ENCODE data around the gene RASGEF1B.
"Not testable (repeated sequence)": the region's sequence is repeated elsewhere in the genome, so short reads cannot be mapped to it uniquely, and the experiment has no call there.

Gene RASGEF1B

DNA sequence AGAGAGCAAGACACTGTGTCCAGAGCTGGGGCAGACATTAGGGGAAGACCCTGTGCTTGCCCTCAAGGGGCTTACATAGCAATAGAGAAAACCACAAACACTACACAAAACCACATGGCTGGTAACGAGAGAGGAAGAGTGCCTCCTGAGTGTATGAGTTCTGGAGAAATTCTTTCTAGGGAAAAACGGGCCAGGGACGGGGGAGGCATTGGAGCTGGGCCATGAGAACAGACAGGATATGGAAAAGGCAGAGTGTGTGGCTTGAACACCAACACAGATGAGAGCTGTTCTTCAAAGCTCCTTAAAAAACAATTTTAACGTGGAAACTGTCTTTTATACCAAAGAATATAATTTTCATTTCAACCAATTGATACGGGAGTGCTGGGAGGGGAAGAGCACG, 42.7 kb downstream of the RASGEF1B start:
- no peak for DNase-seq

DNA sequence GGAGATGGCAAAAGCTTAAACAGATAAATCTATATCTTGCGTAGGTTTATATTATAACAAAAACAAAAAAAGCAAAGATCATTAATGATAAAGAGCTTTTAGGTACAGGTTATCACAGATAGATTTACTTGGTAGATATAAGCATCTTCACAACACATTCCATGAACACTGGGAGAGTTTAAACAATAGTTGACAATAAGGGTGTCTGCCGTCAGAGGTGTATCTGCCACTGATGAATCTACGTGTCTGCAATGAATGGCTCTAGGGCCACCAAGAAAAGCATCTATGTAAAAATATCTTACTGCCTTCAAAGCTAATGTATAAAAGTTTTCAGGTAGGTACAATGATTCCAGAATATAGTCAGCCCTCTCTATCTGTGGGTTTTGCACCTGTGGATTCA, 43.7 kb downstream of the RASGEF1B start:
- DNase-seq: no peak

DNA sequence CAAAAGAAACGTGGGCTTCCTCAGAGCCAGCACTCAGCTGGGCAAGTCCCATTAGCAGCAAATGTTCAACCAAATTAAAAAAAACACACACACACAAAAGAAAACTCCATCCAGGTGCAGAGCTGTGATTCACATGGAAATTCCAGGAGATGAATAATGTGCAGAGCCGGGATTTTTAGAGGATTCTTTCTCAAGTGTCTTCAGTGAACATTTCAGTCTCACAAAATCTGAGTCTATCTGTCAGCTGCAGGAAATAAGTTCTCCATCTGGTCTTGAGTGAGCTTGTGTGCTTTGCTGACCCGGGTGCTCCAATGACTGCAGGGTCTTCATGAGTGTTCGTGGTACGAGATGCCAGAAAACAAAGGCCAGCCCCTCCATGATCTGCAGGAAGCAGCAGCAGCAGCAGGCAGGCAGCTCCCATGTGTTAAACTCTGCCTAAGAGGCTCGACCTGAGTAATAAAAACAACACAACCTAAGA, 44.3 kb downstream of the RASGEF1B start:
- DNase-seq: peak; percentile 39

DNA sequence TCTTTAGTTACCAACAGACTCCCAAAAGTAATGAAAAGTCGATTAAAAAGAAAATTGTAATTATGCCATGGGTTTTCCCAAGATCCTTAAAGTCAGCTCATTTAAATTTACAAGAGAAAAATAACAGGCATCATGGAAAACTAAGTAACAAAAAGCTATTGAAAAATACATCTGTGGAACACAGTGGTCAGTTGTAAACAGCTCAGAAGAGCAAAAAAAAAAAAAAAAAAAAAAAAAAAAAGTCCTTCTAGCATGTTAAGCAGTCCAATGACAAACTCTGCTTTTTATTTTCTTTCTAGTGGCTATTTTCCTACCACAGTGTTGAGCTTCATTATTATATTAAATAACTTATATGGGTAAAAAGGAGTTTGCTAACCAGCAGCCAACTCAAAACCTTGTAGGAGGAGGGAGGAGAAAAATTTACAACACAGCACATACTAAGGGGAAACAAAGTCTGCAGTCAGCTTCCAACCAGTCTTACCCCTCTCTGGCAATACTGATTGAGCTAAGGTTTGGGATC, 44.9 kb downstream of the RASGEF1B start:
- DNase-seq: no peak

DNA sequence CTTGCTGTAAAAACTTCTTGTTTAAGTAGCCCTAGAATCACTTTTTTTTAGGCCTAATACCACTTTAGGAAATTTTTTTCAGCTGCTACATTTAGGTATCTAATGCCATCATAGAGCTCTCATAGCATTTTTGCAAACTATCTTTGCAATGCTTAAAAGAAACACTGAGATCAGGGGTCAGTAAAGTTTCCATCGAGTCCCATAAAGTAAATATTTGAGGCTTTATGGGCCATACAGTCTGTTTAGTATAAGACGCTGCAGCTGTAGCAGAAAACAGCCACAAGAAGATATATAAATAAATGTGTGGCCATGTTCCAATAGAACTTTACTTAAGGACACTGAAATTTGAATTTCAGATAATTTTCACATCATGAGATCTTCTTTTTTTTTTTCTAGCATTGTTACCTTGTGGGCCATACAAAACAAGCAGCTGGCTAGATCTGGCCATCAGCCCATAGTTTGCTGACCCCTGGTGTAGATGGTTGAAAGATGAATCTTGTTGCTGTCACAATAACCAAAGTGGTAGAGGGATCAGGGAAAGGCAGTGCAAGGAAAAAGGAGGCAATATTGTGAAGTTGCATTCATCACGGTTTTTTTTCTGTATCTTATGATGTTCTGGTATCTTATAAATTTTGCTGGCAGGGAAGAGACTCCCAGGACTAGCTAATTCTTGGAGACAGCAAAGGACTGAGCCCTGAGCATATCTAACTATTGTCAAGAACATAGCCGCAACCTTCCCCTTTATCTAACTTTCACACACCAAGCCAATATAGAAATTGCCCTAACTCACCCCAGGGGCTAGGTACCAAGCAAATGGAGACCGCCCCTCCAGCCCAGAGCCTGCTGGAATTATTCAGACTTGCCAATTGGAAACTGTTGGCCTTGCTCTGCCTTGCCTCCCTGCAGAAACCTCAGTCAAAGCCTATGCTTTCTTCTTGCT, 46.6 kb downstream of the RASGEF1B start:
- DNase-seq: no peak

DNA sequence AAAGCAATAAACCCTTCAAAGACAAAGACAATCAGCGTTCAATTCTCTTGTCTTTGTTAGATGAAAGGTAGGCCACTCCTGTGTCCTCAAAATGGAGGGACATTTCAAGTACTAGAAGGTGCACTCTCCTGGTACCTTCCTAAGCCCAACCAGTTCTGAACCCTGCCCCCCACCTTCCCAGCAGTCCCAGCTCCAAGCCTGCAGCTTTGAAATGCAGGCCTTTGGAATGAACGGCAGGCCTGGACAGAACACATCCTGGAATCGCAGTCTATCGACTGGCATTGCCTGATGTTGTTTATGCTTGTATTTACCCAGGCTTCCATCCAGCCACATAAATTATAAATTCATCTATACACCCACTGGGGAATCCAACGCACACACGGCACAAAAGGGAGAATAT, 47.4 kb downstream of the RASGEF1B start:
- DNase-seq: no peak

DNA sequence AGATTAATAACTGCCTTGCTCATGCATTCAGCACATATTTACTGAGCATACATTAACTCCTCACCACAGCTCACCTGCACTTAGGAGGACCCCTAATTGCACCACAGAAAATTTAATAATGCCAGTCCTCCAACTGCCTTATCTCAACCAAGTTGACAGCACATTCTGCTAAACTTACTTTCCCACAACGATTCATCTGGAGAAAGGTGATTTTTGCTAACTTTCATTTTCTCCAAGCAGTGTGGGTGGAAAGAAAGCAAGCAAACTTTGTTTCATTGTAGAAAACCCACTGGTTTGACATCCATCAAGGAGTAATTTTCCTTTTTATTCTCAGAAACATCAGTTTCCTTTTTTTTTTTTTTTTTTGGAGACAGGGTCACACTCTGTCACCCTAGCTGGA, 49.1 kb downstream of the RASGEF1B start:
- DNase-seq: no peak

DNA sequence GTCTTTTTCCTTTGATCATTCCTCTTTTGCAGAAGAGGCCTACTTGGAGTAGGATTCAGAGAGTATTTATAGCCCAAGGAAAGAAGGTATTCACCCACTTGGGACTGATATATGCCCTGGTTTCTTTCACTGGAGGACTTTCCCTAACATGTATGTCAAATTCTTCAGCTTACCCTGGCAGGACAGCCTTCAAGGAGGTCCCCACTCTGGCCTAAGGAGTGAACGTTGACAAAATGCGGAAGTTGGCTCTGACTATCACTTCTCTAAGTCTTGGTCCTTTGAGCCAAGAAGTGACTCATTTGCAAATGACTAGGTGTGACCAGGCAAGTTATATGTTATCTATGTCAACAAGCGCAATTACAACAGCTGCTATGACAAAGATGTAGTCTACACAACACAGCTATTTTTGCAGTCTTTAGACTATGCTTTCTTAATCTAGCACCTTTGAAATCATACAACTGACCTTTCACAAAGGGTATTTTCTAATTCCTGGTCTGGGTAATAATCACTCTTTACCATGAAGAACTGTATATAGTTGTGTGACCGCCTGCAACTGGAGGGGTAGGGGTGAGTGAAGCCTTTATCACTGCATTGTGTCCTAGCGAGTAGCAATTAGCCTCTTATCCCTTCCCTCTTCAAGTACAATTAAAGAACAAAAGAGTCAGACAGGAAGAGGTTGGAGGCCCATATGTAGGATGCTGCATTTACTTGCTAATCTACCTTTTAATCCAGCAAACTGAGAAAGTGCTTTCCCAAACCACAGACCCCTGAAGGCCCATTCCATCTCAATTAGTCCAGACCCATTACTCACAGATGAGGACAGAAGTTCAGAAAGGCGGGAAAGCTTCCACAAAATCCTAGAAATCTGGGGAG, 50.1 kb downstream of the RASGEF1B start:
- DNase-seq: peak; percentile 36

DNA sequence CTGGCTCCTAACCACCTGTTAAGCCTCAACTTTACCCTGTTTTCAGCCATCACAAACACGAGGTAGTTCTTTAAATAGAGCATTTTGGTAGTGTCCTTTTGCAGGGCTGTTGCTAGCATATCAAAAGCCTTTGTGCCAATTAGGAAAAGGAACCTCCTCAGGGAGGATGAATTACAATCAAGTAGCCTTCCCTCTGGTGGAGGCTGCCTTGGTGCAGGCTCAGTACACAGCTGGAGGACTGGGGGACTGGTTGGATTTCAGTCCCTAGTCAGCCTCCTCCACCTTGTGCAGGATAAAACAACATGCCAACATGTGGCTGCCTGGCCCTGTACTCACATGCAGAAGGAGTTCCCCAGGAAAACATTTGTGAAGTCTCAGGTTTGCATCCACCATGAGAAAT, 53.1 kb downstream of the RASGEF1B start:
- no peak for DNase-seq

DNA sequence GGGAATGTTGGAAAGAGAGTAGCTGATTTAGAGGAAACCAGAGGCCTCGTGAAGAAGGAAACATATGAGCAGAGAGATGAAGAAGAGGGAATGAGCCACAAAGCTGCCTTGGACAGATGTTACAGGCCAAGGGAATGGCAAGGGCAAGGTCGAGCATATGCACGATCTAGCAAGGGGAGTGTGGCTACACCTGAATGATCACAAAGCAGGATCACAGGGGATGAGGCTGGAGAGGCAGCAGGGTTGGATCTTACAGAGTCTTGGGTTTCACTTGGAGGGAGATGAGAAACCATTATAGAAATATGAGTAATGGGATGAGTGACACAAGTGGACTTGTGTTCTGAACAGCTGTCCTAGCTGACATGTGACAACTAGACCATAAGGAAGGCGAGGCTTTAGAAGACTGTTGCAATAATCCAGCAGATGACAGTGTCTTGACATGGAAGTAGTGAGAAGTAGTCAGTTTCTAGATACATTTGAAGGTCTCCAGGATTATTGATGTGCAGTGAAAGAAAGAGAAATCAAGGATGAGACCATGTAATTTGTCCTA, 58.7 kb downstream of the RASGEF1B start:
- DNase-seq: no peak

DNA sequence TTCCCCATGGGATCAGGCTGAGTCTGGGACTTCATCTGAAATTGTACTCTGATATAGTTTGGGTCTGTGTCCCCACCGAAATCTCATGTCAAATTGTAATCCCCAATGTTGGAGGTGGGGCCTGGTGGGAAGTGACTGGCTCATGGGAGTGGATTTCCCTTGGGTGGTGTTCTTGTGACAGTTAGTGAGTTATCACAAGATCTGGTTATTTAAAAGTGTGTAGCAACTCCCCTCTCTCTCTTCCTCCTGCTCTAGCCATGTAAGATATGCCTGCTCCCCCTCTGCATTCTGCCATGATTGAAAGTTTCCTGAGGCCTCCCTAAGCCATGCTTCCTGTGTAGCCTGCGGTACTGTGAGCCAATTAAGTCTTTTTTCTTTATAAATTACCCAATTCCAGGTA, 61.0 kb downstream of the RASGEF1B start:
- no peak for DNase-seq

DNA sequence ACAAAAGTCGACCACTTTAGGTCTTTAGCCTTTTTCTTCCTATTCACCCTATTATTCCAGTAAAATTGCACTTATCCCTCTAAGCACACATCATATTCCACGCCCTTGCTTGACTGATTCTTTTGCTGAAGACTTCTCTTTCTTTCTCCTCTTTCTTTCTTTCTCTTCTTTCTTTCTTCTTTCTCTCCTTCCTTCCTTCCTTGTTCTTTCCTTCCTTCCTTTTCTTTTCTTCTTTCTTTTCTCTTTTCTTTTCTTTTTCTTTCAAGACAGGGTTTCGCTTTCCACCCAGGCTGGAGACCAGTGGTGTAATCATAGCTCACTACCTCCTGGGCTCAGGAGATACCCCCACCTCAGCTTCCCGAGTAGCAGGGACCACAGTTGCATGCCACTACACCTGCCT, 61.9 kb downstream of the RASGEF1B start:
- DNase-seq: no peak

DNA sequence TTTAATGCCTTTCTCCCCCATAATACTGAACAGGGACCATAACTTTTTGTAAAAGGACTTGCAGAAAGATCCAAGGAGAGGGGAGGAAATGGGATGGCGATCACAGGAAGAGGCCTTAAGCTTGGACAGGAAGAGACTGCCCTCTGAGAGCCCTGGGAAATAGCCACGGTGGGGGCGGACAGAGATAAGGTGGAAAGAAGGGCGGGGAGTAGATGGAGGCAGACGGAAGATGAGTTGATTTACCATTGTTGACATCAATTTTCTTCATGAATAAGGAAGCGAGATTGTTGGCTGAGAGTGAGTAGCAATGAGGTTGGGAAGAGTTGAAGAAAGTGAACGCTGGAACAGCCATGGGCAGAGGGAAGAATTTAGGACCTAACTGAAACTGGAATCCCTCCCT, 63.4 kb downstream of the RASGEF1B start:
- DNase-seq: no peak

DNA sequence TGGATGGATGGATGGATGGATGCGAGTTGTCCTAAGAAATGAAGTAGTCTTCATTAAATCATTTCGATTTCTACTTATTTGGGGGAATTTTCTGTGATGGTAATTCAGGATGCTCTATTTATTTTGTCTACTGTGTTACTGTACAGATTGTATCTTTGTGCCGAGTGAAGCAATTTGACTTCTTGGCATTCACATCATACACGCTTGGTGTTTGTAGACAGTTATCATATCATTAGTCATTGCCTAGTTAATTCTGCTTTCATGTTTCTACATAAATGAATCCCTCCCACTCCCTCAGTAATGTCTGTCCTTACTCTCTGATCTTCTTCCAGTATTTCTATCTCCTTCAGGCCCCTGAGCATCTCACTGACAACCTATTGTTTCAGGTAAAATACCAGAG, 64.0 kb downstream of the RASGEF1B start:
- DNase-seq: no peak

DNA sequence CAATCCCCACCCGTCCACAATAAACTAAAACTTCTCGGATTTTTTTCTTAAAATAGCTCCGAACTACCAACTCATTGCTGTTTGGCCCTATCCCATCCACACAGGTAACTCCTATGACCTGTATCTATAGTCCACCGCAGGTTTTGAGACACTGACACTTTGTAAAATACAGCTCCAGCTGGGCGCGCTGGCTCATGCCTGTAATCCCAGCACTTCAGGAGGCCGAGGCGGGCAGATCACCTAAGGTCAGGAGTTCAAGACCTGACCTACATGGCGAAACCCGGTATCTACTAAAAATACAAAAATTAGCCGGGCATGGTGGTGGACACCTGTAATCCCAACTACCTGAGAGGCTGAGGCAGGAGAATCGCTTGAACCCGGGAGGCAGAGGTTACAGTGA, 65.2 kb downstream of the RASGEF1B start:
- DNase-seq: not testable (repeated sequence)

DNA sequence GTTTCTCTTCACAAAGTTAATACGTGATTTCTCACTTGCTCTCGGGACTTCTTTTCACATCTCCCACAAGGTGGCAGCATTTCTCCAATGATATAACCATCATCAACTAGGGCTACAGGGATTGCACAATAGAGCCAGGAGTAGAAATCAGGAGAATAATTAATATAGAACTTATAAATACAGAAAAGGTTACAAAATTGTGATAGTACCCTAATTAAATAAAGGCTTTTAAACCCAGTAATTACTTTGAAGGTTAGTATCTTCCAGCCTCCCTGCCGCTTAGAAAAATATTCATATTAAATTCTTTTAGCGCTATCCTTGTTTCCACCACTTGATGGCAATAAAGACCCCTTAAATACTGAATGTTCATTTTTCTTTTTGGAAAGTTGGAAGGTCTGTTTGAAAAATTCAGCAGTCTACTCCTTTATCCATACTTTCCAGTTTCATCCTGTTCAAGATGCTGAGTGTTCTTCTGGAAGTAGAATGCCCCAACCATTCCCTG, 65.8 kb downstream of the RASGEF1B start:
- peak; percentile 72 for DNase-seq

DNA sequence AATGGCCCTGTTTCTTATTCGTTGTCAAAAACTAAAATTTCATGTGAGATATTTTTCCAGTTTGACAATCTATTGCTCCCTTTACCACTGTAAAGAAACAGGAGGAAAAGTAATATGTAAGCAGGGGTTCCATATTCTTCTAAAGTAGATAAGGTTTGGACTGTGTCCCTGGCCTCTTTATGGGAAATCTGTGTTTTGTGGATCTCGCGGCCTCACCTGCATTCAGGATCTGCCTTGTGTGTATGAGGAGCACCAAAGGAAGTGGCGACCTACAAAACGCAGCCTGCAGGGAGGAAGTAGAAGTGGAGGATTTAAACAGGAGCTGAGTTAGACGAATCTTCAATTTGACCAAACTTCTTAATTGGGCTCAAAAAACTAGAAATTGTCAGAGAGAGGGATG, 67.0 kb downstream of the RASGEF1B start:
- DNase-seq: no peak

DNA sequence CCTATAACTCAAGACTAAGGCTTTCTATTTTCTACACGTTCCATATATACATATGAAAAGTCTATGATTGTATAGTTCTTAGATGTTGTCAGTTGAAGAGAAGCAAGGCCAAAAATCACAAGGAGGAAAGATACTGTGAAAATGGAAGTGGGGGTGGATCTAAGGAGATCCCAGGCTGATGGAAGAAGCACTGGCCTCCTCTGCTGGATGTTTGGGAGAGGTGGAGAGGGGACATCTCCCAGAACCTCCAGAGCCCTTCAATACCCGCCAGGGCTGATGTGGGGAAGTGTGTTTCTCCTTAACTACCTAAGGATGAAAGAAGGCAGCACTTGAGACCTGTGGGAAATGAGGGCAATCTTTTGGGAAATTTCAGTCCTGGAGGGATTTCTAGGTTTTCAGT, 67.4 kb downstream of the RASGEF1B start:
- peak; percentile 5 for DNase-seq

DNA sequence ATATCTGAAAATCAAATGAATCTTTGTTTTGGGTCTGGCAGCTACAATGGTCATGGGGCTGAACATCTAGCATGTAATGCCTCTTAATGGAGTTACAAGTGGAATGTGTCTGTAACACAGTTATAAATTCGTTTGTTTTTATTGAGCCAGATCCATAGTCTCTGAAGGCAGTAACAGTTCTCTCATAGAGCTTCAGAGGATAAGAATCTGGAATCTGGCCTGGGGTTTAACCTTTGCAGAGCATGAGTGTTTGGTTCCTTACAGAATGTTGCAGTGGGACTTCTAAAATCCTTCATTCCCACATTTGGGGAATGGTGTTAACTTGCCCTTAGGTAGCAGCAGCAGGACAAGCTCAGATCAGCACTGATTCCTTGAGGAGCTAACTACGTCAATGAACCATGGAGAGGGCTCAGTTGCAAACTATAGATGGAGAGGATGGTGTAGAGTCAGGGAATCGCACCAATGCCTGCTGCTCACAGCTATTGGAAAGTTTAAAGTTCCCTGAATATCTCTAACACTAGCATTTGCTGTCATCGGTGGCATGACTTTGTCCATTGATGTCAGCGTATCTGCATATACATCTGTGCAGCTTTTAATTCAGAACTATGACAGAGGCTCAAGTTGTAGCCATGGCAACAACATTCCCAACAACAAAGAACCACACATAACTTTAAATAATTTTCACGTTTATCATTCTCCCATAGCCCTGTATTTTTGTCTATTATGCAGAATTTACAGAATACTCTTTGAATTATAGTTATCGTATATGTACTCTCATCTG, 72.2 kb downstream of the RASGEF1B start:
- no peak for DNase-seq

DNA sequence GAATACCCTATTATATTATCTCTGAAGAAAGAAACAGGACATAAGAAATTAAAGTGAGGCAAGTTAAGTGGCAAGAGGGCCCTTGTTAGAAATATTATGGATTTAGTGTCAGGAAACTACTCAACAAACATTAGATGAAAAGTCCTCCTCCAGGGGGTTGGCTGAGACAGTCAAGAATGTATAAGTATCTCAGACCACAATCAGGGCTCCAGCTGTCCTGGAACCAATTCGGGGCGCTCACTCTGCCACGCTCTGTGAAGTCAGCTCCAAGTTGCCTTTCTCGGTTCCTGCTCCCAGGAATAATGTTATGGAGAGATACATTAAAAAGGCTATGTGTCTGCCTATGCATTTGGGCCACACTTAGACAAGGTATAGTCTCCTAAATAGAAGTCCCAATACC, 73.3 kb downstream of the RASGEF1B start:
- no peak for DNase-seq

DNA sequence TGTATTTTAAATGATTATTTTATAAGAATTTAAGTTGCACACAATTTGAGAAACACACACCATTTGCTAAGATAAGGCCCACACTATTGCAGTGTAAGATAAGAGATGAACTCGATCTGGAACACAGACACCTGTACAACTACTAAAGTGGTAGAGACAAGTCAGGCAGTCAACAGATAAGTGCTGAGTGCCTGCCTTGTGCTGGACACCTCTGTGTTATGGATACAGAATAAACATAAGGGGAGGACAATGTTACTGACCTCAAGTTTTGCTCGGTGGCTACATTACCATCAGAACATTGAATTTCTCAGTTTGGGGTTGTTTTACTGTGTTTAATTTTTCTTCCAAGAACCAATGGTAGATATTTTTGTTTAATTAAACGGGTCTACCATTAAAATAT, 74.1 kb downstream of the RASGEF1B start:
- DNase-seq: no peak

DNA sequence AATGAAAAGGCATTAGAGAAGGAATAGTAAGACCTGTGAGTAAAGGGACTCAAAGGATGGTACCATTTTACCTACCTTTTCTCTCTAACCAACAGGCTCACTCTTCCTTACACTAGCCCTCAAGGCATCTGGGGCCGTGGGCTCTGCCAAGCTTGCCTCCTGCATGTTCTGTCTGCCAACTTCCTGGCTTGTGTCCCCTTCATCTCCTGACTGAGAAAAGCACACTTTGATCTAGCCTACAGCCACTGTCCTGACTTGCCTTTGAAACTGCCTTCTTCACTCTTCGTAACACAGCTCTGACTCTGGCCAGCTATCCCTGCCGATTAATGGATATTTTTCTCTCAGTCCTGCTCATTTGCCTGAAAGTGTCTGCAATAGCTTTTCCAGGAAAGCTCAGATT, 76.5 kb downstream of the RASGEF1B start:
- no peak for DNase-seq

Data from fibroblast of skin of abdomen (primary cell).